KBM-7 (cell line): Measurements from ENCODE around the gene CHN2.
A peak's percentile ranks its signal among the peaks of the same experiment; 100 is the strongest.

ENCODE experiments used
- DNase-seq: peaks from one replicate; pipeline ENCODE4 v3.0.0-alpha.2; 2015
- in situ Hi-C: fragments of 300-500 bp; cut with MboI; formaldehyde crosslinking; loops from 2 replicates; pipeline ENCODE4 v1.14.3; 2020; ENCODE audit warnings: low sequenced_read_pairs, low pct_unique_long_range_greater_than_20kb, mixed read lengths

The CHN2 gene

DNA sequence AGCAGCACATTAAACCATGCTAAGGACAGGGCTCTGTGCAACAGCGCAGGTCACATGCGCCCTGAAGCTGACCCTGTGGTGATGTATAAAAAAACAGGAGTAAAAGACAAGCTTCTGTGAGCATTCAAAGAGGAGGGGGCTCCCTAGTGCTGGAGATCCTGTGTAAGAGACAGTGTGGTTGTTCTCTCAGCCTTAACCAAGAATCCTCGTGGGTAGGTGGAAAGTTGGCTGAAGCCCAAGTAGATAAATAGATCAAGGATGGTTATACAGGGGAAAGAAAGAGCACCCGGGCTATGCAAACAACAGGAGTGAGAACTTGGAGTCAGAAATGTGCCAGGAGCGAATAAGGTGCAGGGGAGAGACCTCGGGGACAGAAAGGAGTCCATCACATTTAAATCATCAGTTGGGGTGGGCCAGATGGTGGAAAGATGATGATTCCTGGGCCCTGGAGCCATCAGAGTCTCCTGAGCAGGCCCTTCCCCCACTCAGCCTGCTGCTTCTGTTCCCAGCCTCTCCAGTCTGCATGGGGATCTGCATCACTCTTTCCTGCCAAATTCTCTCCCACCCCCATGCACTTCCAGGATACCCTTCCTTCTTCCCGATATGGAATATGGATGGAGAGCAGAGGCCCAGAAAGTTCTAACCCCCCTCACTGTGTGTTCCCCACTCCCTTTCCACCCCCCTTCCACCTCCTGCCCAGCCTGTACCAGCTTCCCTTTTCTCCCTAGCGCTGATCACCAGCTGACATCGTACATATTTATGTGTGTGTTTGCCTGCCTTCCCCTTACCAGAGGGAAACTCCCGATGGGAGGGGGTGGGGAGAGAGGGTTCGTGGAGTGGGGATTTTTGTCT lies 291.0 kb downstream of the CHN2 start:
- DNase-seq, result no peak
- in situ Hi-C loops, result no loop called here

DNA sequence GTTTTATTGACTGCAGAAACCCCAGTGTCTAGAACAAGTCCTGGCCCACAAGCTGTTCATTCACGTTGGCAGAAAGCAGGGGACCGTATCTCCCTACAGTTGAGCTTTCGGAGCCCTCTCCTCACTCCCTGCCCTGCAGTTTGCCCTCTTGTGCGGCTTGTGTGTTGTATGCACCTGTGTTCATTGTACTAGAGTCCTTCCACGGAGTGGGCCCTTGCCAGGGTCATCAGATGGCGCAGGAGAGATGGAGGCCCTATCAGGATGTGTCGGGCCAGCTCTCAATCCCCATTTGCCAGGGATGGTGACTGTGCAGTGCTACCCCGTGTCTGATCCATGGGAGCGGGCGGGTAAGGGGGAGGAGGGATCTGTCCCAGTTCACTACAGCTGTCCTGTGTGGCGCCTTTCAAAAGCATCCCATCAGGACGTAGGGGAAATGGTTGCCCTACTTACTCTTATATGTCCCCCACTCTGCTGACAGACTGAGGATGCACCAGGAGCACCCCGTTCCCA lies 291.7 kb downstream of the CHN2 start:
- in situ Hi-C loops, result no loop called here
- DNase-seq, result no peak

DNA sequence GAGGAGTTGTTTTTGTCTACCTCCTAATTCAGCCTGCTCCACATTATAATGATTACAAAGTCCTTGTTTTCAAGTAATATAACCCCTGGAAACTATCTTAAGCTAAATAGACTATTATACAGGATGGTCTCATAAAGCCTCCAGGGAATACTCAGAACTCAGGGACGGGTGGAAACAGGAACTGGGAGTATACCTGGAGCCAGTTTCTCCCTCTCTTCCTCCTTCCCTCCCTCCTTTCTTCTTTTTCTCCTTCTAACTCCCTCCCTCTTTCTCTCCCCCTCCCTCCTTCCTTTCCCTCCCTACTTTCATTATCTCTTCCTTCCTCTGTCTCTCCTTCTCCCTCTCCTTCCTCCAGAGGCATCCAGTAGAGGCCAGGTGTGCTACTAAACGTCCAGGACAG lies 292.8 kb downstream of the CHN2 start:
- in situ Hi-C loops, result no loop called here
- DNase-seq, result no peak

DNA sequence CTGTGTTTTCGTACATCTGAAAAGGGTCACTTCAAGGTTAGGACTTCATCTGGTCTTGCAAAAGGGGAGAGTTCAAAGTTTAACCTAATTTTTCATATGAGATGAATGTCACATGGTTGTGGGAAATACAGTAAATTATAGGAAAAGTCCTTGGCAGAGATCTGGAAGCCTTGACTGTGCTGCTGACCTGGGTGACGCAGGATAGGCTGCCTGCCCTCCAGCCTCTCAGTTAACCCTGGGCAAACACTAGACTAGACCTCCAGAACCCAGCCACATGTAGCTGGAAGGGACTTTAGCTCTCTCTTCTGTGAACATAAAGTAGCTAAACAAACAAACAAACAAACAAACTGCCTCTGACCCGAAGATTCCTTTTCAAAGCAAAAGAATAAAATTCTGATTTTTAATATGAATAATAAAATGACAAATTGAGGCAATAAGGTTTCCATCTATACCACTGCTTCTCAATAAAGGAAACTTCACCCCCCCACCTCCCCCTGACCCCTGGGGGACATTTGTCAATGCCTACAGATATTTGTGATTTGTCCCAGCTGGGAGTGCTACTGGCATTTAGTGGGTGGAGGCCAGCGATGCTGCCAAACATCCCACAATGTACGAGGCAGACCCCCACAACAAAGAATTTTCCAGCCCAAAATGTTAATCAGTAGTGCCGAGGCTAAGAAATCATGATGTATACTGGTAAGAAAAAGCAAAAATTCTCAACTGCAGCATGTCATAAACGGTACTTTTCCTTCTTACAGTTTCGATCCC lies 293.8 kb downstream of the CHN2 start:
- DNase-seq, result no peak
- in situ Hi-C loops, result no loop called here

DNA sequence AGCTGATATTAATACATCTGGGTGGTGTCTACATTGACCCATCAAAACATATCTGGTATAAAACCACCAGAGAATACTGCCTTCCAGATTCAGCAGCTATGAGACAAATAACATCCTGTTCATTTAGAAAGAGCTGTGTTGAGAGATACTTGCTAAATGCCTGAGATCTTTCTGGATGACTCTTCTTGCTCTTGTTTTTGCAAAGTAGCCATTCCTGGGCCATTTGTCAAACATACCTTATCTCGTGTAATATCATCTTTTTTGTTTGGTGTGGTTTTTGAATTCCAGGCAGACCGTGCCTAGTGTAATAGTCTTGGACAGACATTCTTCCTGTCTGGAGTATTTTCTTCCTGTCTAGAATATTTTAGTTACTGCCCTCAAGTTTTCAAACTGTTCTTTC lies 294.4 kb downstream of the CHN2 start:
- in situ Hi-C loops, result no loop called here
- DNase-seq, result no peak

DNA sequence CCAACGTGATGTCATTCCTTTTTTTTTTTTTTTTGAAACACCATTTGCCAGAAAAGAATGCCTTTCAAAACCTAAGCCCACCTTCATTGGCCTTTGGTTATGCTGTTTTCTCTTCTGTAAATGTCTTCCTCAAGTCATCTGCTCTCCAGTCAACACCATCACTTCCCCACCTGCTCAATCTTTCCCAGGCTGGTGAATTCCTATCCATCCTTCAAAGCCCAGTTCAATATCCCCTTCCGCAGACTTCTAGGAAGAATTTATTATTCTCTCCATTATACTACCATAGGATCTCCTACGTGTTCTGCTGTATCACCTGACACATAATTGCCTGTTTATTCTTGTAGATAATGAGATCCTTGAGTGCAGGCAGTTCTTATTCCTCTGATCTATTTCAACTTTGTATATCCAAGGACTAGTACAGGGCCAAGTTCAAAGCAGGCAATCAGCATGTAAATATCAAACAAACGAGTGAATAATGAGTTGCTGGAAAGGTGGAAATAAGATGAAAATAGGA lies 295.6 kb downstream of the CHN2 start:
- in situ Hi-C loops, result no loop called here
- DNase-seq, result no peak

DNA sequence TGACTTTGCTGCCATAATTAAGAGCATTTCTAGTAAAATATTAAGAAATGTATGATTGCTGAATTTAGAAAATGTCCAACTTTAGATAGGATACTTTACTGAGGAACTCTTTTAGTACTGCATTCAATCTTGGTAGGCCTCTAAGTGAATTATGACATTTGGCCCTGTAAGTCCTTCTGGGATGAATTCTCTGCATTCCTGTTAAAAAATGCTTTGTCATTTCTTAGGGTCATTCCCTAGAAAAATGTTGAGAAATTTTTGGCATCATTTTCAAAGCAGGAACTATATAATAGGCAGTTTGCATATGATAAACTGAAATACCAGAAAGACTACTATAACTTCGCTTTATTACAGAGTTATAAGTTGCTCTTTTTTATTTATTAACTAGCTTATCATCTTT lies 299.8 kb downstream of the CHN2 start:
- in situ Hi-C loops, result no loop called here
- no peak for DNase-seq

DNA sequence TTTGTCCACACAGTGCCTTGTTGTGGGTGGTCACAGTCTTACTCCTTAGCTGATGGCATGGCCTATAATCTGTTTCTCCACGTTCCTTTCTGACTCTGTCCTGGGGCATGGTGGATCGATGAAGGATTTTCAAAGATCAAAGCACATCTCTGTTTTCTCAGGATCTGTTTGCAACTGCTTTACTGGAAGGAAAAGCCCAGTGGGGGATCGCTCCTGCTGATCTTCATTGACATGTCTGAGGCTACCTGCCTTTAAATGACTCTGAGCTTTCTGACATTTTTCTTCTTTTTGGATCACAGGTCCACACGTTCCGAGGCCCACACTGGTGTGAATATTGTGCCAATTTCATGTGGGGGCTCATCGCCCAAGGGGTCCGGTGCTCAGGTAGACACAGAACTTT lies 301.1 kb downstream of the CHN2 start:
- in situ Hi-C loops, result no loop called here
- DNase-seq, result no peak

DNA sequence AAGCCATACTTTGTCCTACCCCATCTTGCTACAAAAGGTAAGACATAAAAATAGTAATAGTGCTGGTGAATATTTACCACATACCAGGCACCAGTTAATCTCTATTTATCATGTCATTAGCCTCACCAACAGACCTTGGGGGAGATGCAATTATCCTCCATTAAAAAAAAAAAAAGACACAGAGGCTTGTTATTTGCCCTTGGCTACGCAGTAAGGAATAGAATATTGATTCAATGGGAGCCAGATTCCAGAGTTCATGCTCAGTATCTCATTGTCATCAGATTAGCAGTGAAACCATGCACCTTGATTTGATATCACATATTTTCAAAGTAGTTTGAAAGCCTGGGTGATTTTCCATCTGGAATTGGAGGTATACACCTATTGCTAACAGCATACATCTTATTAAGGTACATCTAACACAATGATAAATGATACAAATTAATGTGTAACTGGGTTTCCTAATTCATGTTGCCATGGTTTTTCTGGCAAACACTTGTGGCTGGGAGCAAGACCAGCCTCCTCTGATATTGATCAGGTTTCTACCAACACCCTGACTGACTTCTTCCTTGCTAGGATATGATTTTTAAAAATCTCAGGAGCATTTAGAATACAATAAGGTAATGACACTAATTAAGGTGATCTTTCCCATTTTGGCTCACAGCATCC lies 301.9 kb downstream of the CHN2 start:
- in situ Hi-C loops, result no loop called here
- DNase-seq, result no peak

DNA sequence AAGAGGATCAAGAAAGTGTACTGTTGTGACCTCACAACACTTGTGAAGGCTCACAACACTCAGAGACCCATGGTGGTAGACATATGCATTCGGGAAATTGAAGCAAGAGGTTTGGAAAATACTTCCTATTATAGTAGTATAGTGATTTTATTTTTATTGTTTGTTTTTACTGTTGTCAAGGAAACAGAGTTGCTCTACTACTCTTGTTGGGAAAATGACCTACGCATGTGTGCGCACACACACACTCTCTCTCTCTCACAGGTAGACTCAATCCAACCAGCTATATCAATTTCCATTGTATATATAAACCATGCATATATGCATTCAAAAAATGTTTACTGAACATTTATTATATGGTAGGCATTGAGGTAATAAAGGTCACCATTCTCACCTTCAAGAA lies 305.4 kb downstream of the CHN2 start:
- in situ Hi-C loops, result no loop called here
- DNase-seq, result no peak

DNA sequence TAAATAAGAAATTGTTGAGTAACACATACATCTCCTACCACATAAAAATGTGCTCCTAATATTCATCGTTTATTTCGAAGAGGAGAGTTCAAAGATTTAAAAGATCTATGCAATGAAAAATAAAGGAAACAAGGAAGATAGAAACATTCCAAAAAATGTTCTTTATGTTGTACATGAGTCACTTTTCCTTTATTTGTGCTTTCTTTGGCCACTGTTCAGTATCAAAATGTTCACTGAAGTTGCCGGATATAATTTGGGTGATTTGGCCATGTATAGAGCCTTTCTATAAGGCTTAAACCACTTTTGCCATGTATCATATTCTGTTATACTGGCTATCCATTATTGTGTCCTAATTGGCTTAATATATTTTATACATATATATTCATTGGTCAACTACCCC lies 306.1 kb downstream of the CHN2 start:
- in situ Hi-C loops, result no loop called here

DNA sequence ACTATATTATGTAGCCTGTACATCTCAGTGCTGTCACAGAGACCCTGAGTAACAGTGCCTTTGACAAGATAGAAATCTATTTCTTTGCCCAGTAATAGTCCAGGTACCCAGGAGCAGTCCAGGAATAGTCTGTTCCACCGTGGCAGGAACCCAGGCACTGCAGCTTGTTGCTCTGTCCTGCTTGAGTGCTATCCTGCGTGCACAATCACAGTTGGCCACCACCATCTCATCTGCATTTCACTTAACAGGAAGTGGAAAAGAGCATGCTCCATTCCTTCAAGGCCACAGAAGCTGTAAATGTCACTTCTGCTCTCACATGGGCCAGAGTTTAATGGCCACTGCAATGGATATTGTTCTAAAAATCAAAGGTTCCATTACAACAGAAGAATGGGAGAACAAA lies 307.6 kb downstream of the CHN2 start:
- in situ Hi-C loops, result no loop called here
- DNase-seq, result no peak

More for the DNA sequence above, 306.1 kb downstream of the CHN2 start:
- DNase-seq, result no peak

DNA sequence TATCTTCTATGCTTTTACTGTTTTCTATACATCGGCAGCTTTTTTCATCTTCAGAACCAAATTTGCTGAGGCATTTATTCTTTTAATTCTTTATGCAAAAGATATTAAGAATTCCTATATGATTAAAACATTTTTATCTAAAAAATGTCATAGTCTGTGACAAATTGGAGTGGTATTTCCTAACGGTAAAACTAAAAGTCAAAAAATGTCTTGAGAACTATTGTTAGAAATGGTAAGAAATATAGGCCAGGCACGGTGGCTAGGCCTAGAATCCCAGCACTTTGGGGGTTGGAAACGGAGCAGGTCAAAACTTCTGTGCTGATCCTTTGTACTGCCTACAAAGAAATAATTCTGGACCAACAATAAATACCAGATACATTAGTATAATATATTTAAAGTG lies 311.4 kb downstream of the CHN2 start:
- in situ Hi-C loops, result no loop called here
- DNase-seq, result no peak

DNA sequence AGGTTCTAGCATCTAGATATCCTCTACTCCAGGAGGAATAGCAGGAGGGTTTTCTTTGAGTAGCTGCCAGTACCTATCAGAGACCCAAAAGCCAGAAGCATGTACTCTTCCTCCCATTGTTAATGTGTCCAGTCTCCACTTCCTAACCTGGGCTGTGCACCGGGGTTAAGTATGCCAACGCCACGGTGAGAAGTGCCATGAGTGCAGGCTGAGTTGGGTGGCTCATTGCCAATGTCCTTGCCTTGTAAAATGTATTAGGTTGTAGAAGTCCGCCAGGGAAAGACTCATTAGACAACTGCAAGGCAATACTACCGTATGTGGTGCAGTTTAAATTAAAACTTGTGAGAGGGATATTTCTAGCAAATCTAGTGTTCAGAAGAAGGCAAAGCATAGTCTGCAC lies 314.0 kb downstream of the CHN2 start:
- in situ Hi-C loops, result no loop called here

DNA sequence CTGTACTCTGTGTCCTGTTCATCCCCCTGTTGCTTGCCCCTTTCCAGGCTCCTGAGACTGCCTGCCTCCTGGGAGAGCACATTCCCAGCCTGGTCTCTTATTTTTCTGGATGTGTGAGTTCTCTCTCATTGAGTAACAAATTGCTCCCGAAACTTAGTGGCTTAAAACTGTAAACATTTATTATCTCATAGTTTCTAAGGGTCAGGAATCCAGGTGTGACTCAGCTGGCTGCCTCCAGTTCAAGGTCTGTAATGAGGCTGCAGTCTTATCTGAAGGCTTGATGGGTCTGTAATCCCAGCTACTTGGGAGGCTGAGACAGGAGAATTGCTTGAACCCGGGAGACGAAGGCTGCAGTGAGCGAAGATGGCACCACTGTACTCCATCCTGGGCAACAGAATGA lies 315.5 kb downstream of the CHN2 start:
- in situ Hi-C loops, result no loop called here

More for the DNA sequence above, 314.0 kb downstream of the CHN2 start:
- DNase-seq, result no peak

DNA sequence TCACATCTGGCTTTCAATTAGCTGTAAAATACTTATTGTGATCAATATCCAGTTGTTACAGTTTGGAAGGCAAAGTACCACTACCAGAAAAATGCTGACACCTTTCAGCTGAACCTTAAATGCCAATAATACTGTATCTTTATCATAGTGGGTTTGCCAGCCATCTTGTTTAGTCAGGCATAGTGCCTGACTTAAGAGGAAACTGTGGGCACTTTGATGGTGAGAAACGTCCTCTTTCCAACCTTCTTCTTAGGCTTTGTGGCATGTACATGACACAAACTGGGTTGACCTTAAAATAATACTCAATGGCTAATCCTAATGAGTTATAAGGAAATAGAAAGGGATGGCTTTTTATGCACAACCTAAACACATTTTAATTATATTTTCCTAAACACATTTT lies 316.8 kb downstream of the CHN2 start:
- in situ Hi-C loops, result no loop called here
- no peak for DNase-seq

More for the DNA sequence above, 315.5 kb downstream of the CHN2 start:
- DNase-seq, result no peak

DNA sequence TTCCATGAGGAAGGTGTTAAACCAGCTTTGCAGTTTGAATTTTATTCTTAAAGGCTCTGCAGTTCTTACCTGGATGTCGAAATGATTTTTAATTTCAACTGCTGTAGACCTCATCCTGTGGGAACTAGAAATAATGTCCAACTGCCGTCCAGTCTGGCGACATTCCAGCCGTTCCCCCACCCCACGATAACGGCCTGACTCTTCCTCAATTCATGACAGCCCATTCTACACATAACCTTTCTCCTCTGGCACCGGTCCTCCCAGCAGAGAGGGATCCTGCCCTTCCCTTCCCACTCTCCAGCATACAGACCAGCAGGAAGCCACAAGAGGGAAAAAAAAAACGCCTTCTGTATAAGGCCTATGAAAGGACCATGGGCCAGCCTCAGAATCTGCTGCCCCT lies 317.3 kb downstream of the CHN2 start:
- no peak for DNase-seq
- in situ Hi-C loops, result no loop called here

DNA sequence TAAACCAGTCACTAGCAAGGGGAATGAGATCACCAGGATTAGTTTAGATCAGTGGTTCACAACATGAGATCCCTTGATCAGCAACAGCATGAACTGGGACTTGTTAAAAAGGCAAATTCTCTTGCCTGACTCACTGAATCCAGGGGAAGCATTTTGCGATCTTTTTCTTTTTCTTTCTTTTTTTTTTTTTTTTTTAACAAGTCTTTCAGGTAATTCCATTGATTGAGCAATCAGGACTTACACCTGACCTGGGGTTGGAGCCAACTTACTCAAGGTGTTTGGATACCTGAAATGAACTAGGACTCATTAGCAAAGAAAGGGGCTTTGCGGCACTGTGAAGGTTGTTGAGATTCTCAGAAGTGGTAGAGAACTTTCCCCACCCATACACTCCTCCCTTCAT lies 321.9 kb downstream of the CHN2 start:
- in situ Hi-C loops, result no loop called here
- DNase-seq, result no peak

DNA sequence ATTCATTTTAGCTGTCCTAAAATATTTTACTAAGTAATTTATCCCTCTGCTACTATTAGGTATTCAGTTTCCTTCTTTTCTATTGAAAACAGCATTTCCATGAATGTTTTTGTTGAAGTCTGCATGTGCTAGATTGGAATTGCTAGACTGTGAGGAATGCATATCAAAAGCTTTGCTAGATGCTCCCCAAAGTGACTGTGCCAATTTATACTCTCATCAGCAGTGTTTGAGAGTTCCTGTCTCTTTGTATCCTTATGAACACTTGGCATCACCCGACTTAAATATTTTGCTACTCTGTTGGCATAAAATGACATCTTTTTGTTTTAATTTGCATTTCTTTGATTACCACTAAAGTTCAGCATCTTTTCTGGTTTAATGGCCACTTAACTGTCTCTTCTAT lies 324.0 kb downstream of the CHN2 start:
- DNase-seq, result no peak
- in situ Hi-C loops, result no loop called here

DNA sequence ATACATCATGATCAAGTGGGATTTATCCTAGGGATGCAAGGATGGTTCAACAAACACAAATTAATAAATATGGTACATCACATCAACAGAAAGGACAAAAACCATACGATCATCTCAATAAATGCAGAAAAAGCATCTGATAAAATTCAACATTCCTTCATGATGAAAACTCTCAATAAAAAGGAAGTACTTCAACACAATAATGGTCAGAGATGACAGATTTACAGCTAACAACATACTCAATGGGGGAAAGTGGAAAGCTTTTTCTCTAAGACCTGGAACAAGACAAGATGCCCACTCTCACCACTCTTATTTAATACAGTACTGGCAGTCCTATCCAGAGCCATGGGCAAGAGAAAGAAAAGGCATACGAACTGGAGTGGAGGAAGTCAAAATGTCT lies 329.2 kb downstream of the CHN2 start:
- in situ Hi-C loops, result no loop called here
- DNase-seq, result peak; percentile 4
